Esophagus muscularis mucosa (tissue), 3 donors: Measurements from ENCODE around the gene MTPN.

Experiments used
- POLR2A ChIP-seq: fragments of 450-650 bp; IDR thresholded peaks from one replicate; pipeline ENCODE4 v1.6.1; 2017; ENCODE audit warnings: antibody characterized with exemption, moderate library complexity, mild to moderate bottlenecking, low read depth
- TF ChIP-seq, protein P1 (sequence below), 3 experiments: fragments of 200-600 bp in 2 of 3; fragments of 450-650 bp in 1 of 3; sonication (generic) in 2 of 3; IDR thresholded peaks; one replicate each; pipeline ENCODE4 v1.5.1; 2017 to 2019; ENCODE audit warnings: antibody characterized with exemption in 3 of 3, mild to moderate bottlenecking in 2 of 3, moderate library complexity in 1 of 3

DNA sequence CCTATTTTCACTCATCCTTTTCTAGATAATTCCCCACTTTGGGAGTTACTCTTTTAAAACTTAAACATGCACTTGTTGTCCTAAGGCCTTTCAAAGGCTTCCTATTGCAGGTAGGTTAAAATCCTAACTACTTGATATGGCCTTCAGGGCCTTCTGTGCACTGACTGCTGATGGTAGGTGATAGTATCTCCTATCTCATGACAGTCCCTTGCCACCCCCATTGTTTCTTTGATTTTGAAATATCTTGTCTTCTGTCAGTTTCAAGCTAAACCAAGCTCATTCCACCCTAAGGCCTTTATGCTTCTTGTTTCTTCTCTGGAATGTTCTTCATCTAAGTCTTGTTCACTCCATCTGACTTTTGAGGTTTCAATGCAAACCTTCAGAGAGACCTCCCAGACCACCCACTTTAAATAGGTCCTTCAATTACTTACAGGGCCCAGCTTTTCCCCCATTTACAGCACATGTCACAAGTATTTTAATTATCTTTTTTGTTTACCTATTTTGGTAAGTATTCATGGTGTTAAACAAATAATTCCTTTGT lies 2.4 kb upstream of the MTPN start:
- no peak for TF ChIP-seq POLR2A
- TF ChIP-seq, protein P1, sequence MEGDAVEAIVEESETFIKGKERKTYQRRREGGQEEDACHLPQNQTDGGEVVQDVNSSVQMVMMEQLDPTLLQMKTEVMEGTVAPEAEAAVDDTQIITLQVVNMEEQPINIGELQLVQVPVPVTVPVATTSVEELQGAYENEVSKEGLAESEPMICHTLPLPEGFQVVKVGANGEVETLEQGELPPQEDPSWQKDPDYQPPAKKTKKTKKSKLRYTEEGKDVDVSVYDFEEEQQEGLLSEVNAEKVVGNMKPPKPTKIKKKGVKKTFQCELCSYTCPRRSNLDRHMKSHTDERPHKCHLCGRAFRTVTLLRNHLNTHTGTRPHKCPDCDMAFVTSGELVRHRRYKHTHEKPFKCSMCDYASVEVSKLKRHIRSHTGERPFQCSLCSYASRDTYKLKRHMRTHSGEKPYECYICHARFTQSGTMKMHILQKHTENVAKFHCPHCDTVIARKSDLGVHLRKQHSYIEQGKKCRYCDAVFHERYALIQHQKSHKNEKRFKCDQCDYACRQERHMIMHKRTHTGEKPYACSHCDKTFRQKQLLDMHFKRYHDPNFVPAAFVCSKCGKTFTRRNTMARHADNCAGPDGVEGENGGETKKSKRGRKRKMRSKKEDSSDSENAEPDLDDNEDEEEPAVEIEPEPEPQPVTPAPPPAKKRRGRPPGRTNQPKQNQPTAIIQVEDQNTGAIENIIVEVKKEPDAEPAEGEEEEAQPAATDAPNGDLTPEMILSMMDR (IDR thresholded peaks at IDR 0.05): no peak
